HL-60 (cell line): ENCODE data around the gene CSTB.

Source experiments
- DNase-seq, 2 experiments: peaks; one replicate each; pipeline ENCODE4 v3.0.0-alpha.2; 2010 to 2020; ENCODE audit warnings: low read depth in 1 of 2, low spot score in 1 of 2
- H3K27ac ChIP-seq: fragments of 250-450 bp; sonication (Bioruptor Pico); replicated peaks from 2 replicates; pipeline ENCODE4 v1.5.1; 2020; ENCODE audit warnings: mild to moderate bottlenecking, moderate library complexity
- H3K27me3 ChIP-seq: fragments of 250-450 bp; sonication (Bioruptor Pico); 2 replicates; pipeline ENCODE4 v1.5.1; 2021; ENCODE audit warnings: mild to moderate bottlenecking, moderate library complexity; ENCODE audit not compliant: insufficient read depth, poor library complexity, severe bottlenecking
- H3K4me3 ChIP-seq: replicated peaks from 2 replicates; pipeline ENCODE4 v1.5.1; 2011; ENCODE audit warnings: mild to moderate bottlenecking, control low read depth, low read length; ENCODE audit not compliant: insufficient read depth
- CTCF ChIP-seq: IDR thresholded peaks from one replicate; pipeline ENCODE4 v1.5.1; 2011; ENCODE audit warnings: low read length, control low read depth, inconsistent platforms; ENCODE audit not compliant: insufficient read depth
- GABPA ChIP-seq: IDR thresholded peaks from 2 replicates; pipeline ENCODE4 v1.6.1; 2012; ENCODE audit warnings: low read depth
- POLR2AphosphoS5 ChIP-seq: IDR thresholded peaks from 2 replicates; pipeline ENCODE4 v1.6.1; 2012; ENCODE audit warnings: low read depth
- REST ChIP-seq: IDR thresholded peaks from 2 replicates; pipeline ENCODE4 v1.6.1; 2012; ENCODE audit warnings: low read depth; ENCODE audit not compliant: insufficient replicate concordance
- SPI1 ChIP-seq: IDR thresholded peaks from 2 replicates; pipeline ENCODE4 v1.6.1; 2012; ENCODE audit warnings: low read depth, mild to moderate bottlenecking, borderline replicate concordance

The CSTB gene

GRCh38 chr21:43793243-43793642, 17.1 kb upstream of the CSTB start:
- Histone ChIP-seq H3K27ac (no peak overlapping the region), H3K4me3 (no peak overlapping the region), H3K27me3 (no peaks in the 10 kb centered on the region)
- TF ChIP-seq GABPA (no peak), CTCF (no peak), POLR2AphosphoS5 (no peak), REST (no peak), SPI1 (no peak)
- DNase-seq = no peak

- H3K27ac ChIP-seq = no peak overlapping the region
- H3K27me3 ChIP-seq = no peaks in the 10 kb centered on the region
- TF ChIP-seq POLR2AphosphoS5 = no peak
- no peak for TF ChIP-seq SPI1
- no peak for TF ChIP-seq GABPA
- DNase-seq = no peak
- no peak overlapping the region for H3K4me3 ChIP-seq
Observed at GRCh38 chr21:43792406-43792805, 16.3 kb upstream of the CSTB start.

- peak overlapping the region; percentile 97 for H3K4me3 ChIP-seq
- TF ChIP-seq CTCF = no peak
- TF ChIP-seq REST = no peak
- TF ChIP-seq GABPA = no peak
- TF ChIP-seq SPI1 = no peak
- TF ChIP-seq POLR2AphosphoS5 = no peak
- peak overlapping the region; percentile 80 for H3K27ac ChIP-seq
- H3K27me3 ChIP-seq = no peaks in the 10 kb centered on the region
- no peak for DNase-seq
Observed at GRCh38 chr21:43790010-43790524, 14.0 kb upstream of the CSTB start.

GRCh38 chr21:43789276-43790009, 13.3 kb upstream of the CSTB start, which contains the start of gene RRP1:
Gene RRP1 (plus strand): TSS chr21:43789577. CDS start chr21:43789630, 53 bp downstream.
- peak; percentile 84 to 92 for DNase-seq

More at GRCh38 chr21:43789276-43790009, 13.3 kb upstream of the CSTB start, which contains the start of gene RRP1:
- Histone ChIP-seq H3K4me3 (peak within 1 kb of the TSS; percentile 97), H3K27me3 (no peaks in the 10 kb centered on the region), H3K27ac (peak within 1 kb of the TSS; percentile 80)
- TF ChIP-seq REST (no peak), CTCF (peak; percentile 81), SPI1 (no peak), POLR2AphosphoS5 (peak; percentile 71; the same call in 1 of the 2 replicates)
